GM19193 (cell line): ENCODE measurements around the gene NLRP7.

ENCODE experiments used
- POLR2A ChIP-seq: IDR thresholded peaks from 4 replicates; pipeline ENCODE4 v1.6.1; 2011; ENCODE audit not compliant: insufficient read depth, insufficient read length; ENCODE audit errors: extremely low read depth

The NLRP7 gene

DNA sequence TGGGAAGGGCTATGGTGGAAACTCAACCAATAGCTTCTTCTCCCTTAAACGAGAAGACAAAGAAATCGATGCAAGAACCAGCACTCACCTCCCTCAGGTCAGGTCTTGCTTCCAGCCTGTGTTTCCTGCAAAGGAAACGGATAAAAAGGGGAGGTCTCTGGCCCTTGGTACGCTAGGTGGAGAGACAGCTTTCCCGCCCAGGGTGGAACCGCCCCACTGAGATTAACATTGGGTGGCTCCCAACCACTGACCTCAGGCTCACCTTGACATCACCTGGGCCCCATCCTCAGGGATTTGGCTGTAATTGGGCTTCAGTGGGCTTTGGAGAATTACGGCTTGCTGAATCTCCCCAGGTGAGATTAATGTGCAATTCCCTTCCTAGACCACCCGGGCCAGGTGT is at the start of gene NLRP7:
Gene NLRP7, minus strand, starts transcription at position 150 of the 400 bp plus-strand sequence.
- TF ChIP-seq POLR2A: no peak

DNA sequence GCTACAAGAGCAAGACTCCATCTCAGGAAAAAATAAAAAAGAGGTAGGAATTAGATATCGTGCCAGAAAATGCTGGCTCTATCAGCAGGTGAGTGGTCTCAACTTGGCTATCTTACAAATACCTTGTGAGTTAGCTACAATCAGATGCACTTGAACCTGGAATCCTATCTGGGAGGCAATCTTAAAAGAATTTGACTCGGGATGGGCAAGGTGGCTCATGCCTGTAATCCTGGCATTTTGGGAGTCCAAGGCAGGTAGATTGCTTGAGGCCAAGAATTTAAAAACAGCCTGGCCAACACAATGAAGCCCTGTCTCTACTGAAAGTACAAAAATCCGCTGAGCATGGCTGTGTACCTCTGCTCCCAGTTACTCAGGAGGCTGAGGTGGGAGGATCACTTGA is 48.2 kb upstream of the NLRP7 start:
- TF ChIP-seq POLR2A: no peak

DNA sequence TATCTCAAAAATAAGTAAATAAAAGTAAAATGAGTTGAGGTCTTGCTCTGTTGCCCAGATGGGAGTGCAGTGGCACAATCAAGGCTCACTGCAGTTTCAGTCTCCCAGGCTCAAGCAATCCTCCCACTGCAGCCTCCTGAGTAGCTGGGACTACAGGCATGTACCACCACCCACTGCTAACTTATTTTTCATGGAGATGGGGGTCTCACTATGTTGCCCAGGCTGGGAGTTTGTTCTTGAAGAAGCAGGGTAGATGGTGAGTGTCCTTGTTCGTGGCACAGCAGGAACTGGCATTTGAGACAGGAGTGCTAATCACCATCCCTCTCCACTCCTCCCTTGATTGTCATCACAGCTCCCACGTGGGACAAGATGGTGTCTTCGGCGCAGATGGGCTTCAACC is 22.3 kb upstream of the NLRP7 start:
- no peak for TF ChIP-seq POLR2A

DNA sequence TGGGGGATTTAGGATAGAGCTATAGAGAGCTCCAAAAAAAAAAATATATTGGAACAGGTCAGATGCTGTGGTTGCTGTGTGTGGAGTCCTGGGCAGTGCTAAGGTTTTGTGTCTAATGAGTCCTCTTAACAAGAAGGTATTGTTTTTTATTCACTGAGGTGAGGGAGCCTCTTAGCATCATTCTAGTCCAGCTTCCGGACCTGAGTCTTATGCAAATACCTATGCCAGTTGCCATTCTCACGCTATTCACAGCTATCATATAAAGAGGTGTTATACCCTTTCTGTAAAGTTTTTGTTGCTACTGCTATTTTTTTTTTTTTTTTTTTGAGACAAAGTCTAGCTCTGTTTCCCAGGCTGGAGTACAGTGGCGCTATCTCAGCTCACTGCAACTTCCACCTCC is 20.3 kb upstream of the NLRP7 start:
- no peak for TF ChIP-seq POLR2A

DNA sequence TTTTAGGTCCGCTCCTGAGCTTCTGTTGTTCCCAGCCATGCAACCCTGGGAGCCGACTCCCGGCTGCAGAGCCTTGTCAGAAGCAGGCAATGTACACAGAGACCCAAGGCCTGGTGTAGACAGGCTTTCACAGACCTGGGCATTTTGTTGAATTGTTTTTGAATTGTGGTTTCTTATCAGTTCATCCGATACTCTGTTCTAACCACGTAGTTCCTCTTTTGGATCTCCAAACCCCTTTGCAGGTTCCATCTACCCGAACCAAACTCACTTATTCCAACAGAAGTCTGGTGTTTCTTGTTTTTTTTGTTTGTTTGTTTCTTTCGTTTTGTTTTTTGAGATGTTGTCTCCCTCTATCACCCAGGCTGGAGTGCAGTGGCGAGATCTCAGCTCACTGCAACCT is 12.5 kb upstream of the NLRP7 start:
- TF ChIP-seq POLR2A: no peak

DNA sequence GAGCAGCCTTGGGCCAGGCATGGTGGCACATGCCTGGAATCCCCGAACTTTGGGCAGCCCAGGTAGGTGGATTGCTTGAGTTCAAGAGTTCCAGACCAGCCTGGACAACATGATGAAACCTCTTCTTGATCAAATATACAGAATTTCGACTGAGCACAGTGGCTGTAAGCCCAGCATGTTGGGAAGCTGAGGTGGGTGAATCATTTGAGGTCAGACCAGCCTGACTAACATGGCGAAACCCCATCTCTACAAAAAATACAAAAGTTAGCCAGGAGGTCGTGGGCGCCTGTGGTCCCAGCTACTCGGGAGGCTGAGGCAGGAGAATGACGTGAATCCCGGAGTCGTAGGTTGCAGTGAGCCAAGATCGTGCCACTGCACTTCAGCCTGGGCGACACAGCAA is 8.0 kb upstream of the NLRP7 start:
- no peak for TF ChIP-seq POLR2A

DNA sequence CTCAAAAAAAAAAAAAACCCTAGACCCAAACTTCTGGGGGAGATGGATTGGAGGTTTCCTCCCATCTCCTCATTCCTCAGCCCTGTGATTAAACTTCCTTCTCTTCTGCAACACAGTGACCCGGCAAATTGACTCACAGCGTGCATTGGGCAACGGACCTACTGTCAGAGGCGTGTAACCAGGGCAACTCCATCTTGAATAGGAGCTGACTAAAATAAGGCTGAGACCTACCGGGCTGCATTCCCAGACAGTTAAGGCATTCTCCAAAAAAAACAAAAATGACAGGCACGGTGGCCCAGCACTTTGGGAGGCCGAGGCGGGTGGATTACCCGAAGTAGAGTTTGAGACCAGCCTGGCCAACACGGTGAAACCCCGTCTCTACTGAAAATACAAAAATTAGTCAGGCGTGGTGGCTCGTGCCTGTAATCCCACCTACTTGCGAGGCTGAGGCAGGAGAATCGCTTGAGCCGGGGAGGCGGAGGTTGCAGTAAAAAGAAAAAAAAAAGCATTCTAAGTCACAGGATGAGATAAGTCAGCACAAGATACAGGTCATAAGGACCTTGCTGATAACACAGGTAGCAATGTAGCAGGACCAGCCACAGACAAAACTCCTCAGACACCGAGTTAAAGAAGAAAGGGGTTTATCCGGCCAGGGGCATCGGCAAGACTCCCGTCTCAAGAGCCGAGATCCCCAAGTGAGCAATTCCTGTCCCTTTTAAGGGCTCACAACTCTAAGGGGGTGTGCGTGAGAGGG is 5.4 kb upstream of the NLRP7 start:
- no peak for TF ChIP-seq POLR2A

DNA sequence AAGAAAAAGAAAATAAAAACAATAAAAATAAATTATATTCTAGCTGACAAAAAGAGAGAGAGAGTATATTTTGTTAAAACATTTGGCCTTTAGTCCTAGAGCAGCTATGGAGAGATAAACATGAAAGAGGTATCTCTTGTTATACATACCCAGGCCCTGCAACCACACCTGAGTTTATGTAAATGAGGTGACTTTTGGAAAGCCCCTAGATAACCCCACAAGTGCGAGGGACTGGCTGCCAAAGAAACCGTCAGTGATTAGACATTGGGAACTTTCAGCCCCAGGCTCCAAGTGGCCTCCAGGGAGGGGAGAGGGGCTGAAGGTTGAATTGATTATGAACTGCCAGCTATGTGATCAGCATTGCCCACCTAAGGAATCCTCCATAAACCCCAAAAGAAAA is 2.1 kb upstream of the NLRP7 start:
- TF ChIP-seq POLR2A: no peak

DNA sequence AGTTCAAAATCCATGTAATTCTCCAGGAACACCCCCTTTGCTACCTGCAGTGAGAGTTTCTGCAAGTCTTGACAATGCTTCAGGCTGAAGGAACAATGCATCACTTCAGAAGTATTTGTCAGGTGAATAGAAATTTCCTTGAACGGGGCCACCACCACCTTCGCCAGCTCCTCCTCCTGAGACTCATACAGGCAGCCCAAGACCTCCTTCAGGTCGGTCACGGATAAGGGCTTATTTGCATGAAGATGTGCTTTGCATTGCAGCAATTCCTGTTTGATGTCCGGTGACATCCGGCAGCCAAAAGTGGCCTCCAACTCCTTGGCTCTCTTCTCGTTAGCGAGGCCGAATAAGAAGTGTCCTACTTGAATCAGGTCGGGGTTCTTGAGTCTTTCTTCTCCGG is 8.4 kb downstream of the NLRP7 start:
- TF ChIP-seq POLR2A: no peak

DNA sequence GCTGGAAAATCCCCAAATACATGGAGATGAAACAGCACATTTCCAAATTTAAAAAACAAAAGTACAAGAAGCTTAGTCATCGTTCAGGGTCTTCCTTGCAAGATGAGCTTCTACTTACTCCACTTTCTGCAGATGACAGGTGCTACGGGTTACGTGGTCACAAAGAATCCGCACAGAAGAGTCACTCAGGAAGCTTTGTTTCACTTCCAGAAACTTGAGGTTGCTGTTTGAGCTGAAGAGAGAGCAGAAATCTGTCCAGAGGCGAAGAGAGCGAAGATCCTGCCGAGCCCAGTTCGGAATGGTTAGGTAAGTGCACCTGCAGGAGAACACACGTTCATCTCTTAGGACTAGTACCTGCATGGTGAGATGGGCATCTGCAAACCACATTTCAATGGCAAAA is 9.4 kb downstream of the NLRP7 start:
- TF ChIP-seq POLR2A: no peak

DNA sequence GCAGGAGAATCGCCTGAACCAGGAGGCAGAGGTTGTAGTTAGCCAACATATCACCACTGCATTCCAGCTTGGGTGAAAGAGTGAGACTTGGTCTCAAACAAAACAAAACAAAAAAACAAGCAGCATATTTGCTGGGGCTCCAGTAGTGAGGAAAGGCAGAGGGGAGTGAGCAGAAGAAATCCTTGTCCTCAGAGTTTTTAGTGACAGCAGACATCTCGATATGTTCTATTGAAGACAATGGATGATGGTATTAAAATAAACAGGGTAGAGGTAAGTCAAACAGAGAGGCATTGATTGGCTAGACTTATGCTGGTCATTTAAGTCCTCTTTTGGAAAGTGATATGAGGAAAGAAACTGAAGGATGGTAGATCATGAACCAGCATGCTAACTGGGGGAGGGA is 19.0 kb downstream of the NLRP7 start:
- TF ChIP-seq POLR2A: no peak

DNA sequence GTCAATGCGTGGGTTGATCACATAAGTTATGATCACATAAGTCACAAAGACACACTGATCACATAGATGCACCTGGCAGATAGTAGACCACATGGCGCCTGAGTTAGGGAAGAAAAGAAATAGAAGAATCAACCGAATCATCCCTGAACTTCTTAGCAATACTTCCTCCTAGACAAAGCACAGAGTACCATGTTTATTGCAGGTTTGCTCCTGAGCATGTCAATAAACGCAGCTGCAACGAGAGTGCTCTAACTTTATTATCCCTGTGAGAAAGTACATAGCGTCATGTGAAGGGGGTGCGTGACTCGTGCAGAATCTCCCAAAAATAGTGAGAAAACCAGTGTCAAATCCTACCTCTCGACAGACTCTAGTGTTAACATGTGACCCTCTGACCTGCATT is 24.1 kb downstream of the NLRP7 start:
- TF ChIP-seq POLR2A: no peak

DNA sequence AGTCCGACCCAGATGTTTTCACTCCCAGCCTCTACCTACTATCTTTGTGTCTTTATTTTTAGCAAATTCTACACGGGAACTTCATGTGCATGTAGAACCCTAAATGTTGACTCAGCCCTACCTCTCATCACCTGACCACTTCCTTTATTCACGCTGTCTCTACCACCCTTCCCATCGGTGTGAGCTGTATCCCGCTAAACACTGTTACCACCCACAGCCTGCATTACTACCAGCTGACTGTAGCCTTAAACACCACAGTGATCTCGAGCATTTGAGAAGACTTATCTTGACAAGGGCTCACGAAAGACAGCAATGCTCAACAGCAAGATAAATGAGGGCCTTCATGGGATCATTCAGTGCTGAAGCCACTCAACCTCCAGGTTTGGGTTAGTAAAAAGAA is 26.2 kb downstream of the NLRP7 start:
- no peak for TF ChIP-seq POLR2A

DNA sequence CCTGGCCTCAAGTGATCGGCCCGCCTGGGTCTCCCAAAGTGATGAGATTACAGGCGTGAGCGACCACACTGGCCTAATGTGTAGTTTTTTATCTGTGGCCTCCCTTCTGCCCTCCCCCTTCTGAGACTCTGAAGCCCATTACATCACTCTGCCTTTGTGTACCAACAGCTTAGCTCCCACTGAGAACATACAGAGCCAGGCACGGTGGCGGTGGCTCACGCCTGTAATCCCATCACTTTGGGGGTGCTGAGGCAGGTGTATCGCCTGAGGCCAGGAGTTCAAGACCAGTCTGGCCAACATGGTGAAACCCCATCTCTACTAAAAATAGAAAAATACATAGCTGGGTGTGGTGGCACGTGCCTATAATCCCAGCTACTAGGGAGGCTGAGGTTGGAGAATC is 28.8 kb downstream of the NLRP7 start:
- no peak for TF ChIP-seq POLR2A

DNA sequence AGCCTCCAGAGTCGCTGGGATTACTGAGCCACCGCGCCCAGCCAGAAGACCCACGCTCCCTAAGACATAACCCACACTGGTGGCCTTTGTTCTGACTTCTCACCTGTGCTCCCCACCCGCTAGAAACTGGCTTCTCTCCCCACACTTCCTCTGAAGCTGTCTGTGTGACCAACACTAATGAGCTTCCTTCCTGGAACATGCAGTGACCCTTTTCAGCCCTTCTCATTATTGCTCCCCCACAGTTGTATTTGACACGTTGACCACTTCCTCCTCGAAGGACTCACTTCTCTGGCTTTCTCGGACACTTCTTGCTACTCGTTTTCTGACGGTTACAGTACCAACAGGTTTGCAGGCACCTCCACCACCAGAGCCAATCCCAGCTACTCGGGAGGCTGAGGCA is 30.5 kb downstream of the NLRP7 start:
- no peak for TF ChIP-seq POLR2A

DNA sequence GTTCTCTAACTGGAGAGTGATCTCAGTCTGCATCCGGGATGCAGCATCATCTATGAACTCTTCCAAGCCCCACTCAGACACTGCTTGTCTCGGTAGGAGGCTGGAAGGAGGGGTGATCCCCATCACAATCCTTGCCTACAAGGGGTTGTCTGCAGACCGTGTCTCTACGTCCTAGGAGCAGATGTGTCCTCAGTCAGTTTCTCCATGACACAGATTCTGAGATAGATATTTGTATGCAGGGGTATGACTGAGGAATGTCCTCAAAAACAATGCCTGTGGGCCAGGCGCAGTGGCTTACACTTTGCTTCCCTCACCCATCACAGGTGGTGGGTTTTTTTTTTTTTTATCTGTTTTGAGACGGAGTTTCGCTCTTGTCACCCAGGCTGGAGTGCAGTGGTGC is 40.5 kb downstream of the NLRP7 start:
- no peak for TF ChIP-seq POLR2A
